Gastroesophageal sphincter (tissue), 4 donors: ENCODE results near the gene CELF2. TPM values are rescaled to one million over a fixed set of nuclear protein-coding genes. Genes with fewer than 3 reads are reported as not detected.

ENCODE experiments used
- ATAC-seq: fragments of 150-250 bp; one replicate; pipeline ENCODE4 v1.9.1; 2016; ENCODE audit warnings: mild to moderate bottlenecking, moderate library complexity
- H3K27ac ChIP-seq, 4 donors: fragments of 200-600 bp; sonication (generic) in 3 of 4; 1 replicate in 3 of 4; 2 replicates in 1 of 4; pipeline ENCODE4 v1.5.1; 2016 to 2019
- H3K27me3 ChIP-seq: fragments of 200-600 bp; sonication (generic); one replicate; pipeline ENCODE4 v1.5.1; 2019
- H3K36me3 ChIP-seq, 2 donors: fragments of 200-600 bp; sonication (generic); one replicate each; pipeline ENCODE4 v1.5.1; 2019; ENCODE audit warnings: control low read depth in 1 of 2
- H3K4me1 ChIP-seq, 3 donors: fragments of 200-600 bp; sonication (generic); 1 replicate in 2 of 3; 2 replicates in 1 of 3; pipeline ENCODE4 v1.5.1; 2016 to 2019; ENCODE audit warnings: control low read depth in 2 of 3
- H3K4me3 ChIP-seq, 2 donors: fragments of 200-600 bp; sonication (generic); one replicate each; pipeline ENCODE4 v1.5.1; 2019; ENCODE audit warnings: mild to moderate bottlenecking in 1 of 2, moderate library complexity in 1 of 2
- H3K9me3 ChIP-seq, 3 donors: fragments of 200-600 bp; sonication (generic); one replicate each; pipeline ENCODE4 v1.5.1; 2017 to 2019; ENCODE audit warnings: control low read depth in 2 of 3
- EP300 ChIP-seq: sonication (generic); formaldehyde crosslinking; IDR thresholded peaks from one replicate; pipeline ENCODE4 v1.6.1; 2017; ENCODE audit warnings: antibody characterized with exemption, mild to moderate bottlenecking
- POLR2A ChIP-seq, 2 donors: fragments of 450-650 bp; IDR thresholded peaks; one replicate each; pipeline ENCODE4 v1.6.1; 2017; ENCODE audit warnings: antibody characterized with exemption in 2 of 2, mild to moderate bottlenecking in 2 of 2, moderate library complexity in 1 of 2
- POLR2AphosphoS5 ChIP-seq: sonication (generic); formaldehyde crosslinking; IDR thresholded peaks from one replicate; pipeline ENCODE4 v1.6.1; 2017; ENCODE audit warnings: antibody characterized with exemption
- WGBS, 2 donors: methylation state at CpG; one replicate each; pipeline ENCODE4 v1.1.5; 2018; ENCODE audit warnings: low coverage in 1 of 2; 5-methylcytosine and 5-hydroxymethylcytosine counted together
- total RNA-seq, 4 donors: library from RNA; depleted of rRNA; stranded (reverse); fragments of >200 nt; gene quantifications; one replicate each; pipeline ENCODE4 v1.1.0, GENCODE V29; 2016
- TF ChIP-seq, protein P1 (sequence below), 4 experiments: fragments of 200-600 bp in 2 of 4; fragments of 450-650 bp in 2 of 4; sonication (generic) in 1 of 4; IDR thresholded peaks; one replicate each; pipeline ENCODE4 v1.5.1; 2017 to 2019; ENCODE audit warnings: antibody characterized with exemption in 4 of 4, mild to moderate bottlenecking in 2 of 4, moderate library complexity in 2 of 4

The CELF2 gene
- total RNA-seq, 4 donors from 2014 or later: 82.4 to 122 (median 110) TPM

DNA sequence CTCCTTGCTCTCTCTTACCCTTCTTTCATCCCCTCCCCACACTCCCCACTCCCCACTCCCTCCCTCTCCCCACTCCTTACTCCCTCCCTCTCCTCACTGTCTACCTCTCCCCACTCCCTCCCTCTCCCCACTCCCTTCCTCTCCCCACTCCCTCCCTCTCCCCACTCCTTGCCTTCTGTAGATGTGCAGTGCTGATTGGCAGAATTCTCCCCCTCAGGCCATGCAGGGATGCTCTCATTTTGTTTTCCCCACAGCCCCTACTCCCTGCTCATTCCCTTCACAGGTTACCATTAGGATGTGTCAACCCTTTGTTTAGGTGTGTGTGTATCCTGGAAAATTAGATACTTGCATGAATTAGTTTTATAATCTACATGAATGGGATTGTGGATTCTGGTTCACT, 90.3 kb downstream of the CELF2 start:
- peaks cover 0 to 29% (median 0%) of the 10 kb centered on the region in 3 donors for H3K4me1 ChIP-seq
- TF ChIP-seq, protein P1, sequence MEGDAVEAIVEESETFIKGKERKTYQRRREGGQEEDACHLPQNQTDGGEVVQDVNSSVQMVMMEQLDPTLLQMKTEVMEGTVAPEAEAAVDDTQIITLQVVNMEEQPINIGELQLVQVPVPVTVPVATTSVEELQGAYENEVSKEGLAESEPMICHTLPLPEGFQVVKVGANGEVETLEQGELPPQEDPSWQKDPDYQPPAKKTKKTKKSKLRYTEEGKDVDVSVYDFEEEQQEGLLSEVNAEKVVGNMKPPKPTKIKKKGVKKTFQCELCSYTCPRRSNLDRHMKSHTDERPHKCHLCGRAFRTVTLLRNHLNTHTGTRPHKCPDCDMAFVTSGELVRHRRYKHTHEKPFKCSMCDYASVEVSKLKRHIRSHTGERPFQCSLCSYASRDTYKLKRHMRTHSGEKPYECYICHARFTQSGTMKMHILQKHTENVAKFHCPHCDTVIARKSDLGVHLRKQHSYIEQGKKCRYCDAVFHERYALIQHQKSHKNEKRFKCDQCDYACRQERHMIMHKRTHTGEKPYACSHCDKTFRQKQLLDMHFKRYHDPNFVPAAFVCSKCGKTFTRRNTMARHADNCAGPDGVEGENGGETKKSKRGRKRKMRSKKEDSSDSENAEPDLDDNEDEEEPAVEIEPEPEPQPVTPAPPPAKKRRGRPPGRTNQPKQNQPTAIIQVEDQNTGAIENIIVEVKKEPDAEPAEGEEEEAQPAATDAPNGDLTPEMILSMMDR (IDR thresholded peaks at IDR 0.05): no peak
- TF ChIP-seq POLR2A (IDR thresholded peaks at IDR 0.05): no peak
- TF ChIP-seq POLR2AphosphoS5: no peak
- TF ChIP-seq EP300: no peak
- no peaks in the 10 kb centered on the region for H3K27me3 ChIP-seq
- H3K27ac ChIP-seq: no peak overlapping the region
- H3K9me3 ChIP-seq: peaks cover 0 to 7% (median 0%) of the 10 kb centered on the region in 3 donors
- H3K36me3 ChIP-seq: no peaks in the 10 kb centered on the region
- ATAC-seq: no peak
- H3K4me3 ChIP-seq: no peak overlapping the region

DNA sequence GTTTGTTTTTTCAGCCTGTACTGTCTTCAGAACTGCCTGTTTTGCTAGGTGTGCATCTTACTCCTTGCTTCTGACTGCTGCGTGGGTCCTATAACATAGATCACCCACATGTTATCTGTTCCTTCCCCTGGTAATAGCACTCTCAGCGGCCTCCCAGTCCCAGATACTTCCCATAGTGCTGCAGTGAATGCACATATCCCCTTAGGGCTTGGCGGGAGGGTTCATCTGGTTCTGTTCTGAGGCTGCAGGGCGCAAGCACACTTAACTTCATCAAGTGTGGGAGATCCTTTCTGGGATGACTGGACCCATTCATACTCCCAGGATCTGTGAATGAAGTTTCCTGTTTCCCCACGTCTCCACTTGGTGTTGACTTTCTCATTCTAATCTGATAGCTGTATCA, 90.7 kb downstream of the CELF2 start:
- Histone ChIP-seq H3K27me3 (no peaks in the 10 kb centered on the region), H3K27ac (no peak overlapping the region), H3K9me3 (peaks cover 0 to 7% (median 0%) of the 10 kb centered on the region in 3 donors), H3K36me3 (no peaks in the 10 kb centered on the region), H3K4me1 (peaks cover 0 to 31% (median 0%) of the 10 kb centered on the region in 3 donors), H3K4me3 (no peak overlapping the region)
- ATAC-seq: no peak
- 82 to 89% methylated on average over 4 to 5 of the region's 5 CpGs for WGBS, 2 donors
- TF ChIP-seq, protein P1 (IDR thresholded peaks at IDR 0.05): no peak
- TF ChIP-seq POLR2AphosphoS5 (no peak), POLR2A (IDR thresholded peaks at IDR 0.05) (no peak), EP300 (no peak)

DNA sequence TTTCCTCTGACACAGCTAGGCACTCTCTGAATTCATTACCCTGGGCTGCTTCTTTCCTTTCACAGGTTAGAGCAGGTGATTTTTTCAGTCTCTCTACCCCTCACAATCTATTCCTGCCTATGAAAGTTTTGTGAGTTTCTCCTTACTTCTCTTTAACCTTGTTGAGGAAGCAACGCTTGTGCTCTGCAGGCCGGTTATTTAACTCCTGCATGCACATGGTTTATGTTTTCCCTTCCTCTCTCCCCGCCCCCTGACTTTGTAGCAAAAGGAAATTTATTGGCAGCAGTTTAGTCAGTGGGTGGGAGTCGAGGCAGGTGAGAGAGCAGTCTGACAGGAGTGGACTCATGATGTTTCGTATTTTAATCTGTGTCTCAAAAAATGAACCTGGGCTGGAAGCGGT, 91.9 kb downstream of the CELF2 start:
- peak overlapping the region in 2 of 4 donors; percentile 17 to 41 for H3K27ac ChIP-seq
- 80 to 83% methylated on average over 1 to 2 of the region's 6 CpGs for WGBS, 2 donors
- no peaks in the 10 kb centered on the region for H3K27me3 ChIP-seq
- H3K4me1 ChIP-seq: peaks cover 0 to 38% (median 0%) of the 10 kb centered on the region in 3 donors
- H3K36me3 ChIP-seq: no peaks in the 10 kb centered on the region
- no peak for ATAC-seq
- H3K9me3 ChIP-seq: peaks cover 0 to 7% (median 0%) of the 10 kb centered on the region in 3 donors
- no peak overlapping the region for H3K4me3 ChIP-seq
- TF ChIP-seq, protein P1 (IDR thresholded peaks at IDR 0.05): no peak
- TF ChIP-seq EP300 (no peak), POLR2AphosphoS5 (no peak), POLR2A (IDR thresholded peaks at IDR 0.05) (no peak)

DNA sequence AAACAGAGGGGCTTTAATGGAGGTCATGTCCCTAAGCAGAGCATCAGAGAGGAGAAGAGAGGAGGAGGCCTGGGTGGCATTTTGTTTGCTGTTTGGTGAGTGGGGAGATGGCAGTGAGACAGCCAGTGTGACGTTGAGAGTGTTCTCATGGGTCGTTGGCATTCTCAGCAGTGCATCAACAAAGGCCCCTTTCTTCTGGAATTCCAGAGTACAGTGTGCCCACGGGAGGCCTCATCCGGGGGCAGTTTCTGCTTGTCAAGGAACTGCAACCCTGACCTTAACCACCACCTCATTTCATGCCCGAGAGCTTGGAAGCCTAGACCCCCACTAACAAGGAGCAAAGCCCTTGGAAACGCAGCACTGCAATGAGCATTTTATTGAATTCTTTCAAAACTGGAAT, 92.9 kb downstream of the CELF2 start:
- Histone ChIP-seq H3K4me3 (no peak overlapping the region), H3K4me1 (peaks cover 0 to 36% (median 0%) of the 10 kb centered on the region in 3 donors), H3K27me3 (no peaks in the 10 kb centered on the region), H3K9me3 (peaks cover 0 to 7% (median 0%) of the 10 kb centered on the region in 3 donors), H3K27ac (peak overlapping the region in 3 of 4 donors; percentile 9 to 41 (median 17)), H3K36me3 (no peaks in the 10 kb centered on the region)
- no CpG with 5 or more reads among the region's 6 CpGs for WGBS, 2 donors
- TF ChIP-seq EP300: no peak
- no peak for TF ChIP-seq POLR2A (IDR thresholded peaks at IDR 0.05)
- TF ChIP-seq POLR2AphosphoS5: no peak
- TF ChIP-seq, protein P1 (IDR thresholded peaks at IDR 0.05): no peak
- no peak for ATAC-seq

DNA sequence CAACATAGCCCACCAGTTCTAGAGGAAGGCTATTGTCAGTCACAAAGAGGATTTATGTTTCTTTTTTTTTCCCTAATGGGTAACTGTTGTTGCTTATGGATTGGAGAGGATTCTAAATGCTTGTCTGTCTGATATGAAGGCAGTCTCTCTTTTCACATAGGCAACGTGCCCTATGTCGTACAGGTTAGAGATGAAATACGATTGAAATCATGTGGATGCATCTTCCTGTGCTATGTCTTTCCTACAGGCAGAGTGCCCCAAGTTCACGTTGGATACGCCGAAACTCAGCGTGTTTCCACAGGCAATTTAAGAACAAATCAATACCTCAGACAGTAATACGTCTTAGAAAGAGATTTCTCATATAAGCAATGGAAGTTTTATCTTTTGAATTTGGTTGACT, 93.8 kb downstream of the CELF2 start:
- Histone ChIP-seq H3K27ac (no peak overlapping the region), H3K36me3 (no peaks in the 10 kb centered on the region), H3K4me3 (no peak overlapping the region), H3K27me3 (no peaks in the 10 kb centered on the region), H3K9me3 (peaks cover 0 to 7% (median 0%) of the 10 kb centered on the region in 3 donors), H3K4me1 (peaks cover 0 to 26% (median 0%) of the 10 kb centered on the region in 3 donors)
- no peak for ATAC-seq
- WGBS, 2 donors: 82 to 92% methylated on average over 7 to 8 of the region's 8 CpGs
- no peak for TF ChIP-seq EP300
- TF ChIP-seq POLR2AphosphoS5: no peak
- TF ChIP-seq, protein P1 (IDR thresholded peaks at IDR 0.05): no peak
- TF ChIP-seq POLR2A (IDR thresholded peaks at IDR 0.05): no peak
